Erythroblast (primary cell): ENCODE measurements around the gene PDZRN4.

ENCODE experiments used
- GATA1 ChIP-seq: IDR thresholded peaks from 2 replicates; pipeline ENCODE4 v1.6.1; 2011; ENCODE audit warnings: low read depth, mild to moderate bottlenecking, control low read depth, low read length, moderate library complexity
- POLR2A ChIP-seq: IDR thresholded peaks from 2 replicates; pipeline ENCODE4 v1.6.1; 2011; ENCODE audit warnings: mild to moderate bottlenecking, low read length

GRCh38 chr12:41277946-41278267 is 89.8 kb downstream of the PDZRN4 start:
- TF ChIP-seq POLR2A, result no peak
- no peak for TF ChIP-seq GATA1
